ENCODE data around the gene DROSHA.
"Not testable (repeated sequence)": the region's sequence is repeated elsewhere in the genome, so short reads cannot be mapped to it uniquely, and the experiment has no call there.

Gene DROSHA

DNA sequence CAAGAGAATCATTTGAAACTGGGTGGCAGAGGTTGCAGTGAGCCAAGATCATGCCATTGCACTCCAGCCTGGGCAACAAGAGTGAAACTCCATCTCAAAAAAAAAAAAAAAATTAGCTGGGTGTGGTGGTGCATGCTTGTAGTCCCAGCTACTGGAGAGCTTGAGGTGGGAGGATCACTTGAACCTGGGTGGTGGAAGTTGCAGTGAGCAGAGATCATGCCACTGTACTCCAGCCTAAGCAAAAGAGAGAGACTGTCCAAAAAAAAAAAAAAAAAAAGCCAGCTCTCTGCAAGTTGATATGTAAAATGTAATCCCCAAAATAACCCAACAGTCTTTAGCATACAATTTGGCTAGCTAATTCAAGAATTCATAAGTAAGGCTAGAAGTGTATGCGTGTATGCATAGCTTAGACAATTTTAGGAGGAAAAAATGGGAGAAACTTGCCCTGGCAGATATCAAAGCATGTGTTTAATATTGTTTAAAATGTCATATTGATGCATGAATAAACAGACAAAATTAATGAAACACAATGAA is 36.5 kb upstream of the DROSHA start:
- TF ChIP-seq, protein P1, sequence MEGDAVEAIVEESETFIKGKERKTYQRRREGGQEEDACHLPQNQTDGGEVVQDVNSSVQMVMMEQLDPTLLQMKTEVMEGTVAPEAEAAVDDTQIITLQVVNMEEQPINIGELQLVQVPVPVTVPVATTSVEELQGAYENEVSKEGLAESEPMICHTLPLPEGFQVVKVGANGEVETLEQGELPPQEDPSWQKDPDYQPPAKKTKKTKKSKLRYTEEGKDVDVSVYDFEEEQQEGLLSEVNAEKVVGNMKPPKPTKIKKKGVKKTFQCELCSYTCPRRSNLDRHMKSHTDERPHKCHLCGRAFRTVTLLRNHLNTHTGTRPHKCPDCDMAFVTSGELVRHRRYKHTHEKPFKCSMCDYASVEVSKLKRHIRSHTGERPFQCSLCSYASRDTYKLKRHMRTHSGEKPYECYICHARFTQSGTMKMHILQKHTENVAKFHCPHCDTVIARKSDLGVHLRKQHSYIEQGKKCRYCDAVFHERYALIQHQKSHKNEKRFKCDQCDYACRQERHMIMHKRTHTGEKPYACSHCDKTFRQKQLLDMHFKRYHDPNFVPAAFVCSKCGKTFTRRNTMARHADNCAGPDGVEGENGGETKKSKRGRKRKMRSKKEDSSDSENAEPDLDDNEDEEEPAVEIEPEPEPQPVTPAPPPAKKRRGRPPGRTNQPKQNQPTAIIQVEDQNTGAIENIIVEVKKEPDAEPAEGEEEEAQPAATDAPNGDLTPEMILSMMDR (IDR thresholded peaks at IDR 0.05; ENCODE audit: low read depth, low read length, missing control alignments) = no peak
- no peak overlapping the region for H3K4me3 ChIP-seq (replicated peaks; ENCODE audit: low read depth, low read length)
- DNase-seq (ENCODE audit: extremely low read depth, low read depth) = no peak

DNA sequence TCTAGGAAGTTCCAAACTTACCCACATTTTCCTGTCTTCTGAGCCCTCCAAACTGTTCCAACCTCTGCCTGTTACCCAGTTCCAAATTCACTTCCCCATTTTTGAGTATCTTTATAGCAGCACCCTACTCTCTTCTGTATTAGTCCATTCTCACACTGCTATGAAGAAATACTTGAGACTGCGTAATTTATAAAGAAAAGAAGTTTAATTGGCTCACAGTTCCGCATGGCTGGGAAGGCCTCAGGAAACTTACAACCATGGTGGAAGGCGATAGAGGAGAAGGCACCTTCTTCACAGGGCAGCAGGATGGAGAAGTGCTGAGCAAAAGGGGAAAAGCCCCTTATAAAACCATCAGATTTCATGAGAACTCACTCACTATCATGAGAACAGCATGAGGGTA is 34.5 kb upstream of the DROSHA start:
- not testable (repeated sequence) for DNase-seq (ENCODE audit: extremely low read depth, low read depth); H3K4me3 ChIP-seq (replicated peaks; ENCODE audit: low read depth, low read length)

DNA sequence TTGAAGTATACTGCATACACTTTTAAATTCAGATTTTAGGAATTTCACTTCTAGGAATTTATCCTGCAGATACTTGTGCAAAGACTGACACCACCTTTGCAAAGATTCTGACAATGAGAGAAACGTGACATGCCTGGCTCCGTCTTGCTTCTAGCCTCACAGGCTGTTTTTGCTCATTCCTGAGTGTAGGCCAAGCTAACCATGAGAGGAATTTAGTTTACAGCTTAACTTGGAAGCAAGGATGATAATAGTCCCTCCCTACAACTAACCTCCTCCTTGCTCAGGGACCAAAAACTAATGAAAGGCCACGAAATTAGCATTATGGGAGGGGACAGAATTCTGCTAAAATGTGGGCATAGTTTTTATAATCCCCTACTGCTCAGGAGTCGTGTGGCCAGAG is 31.3 kb upstream of the DROSHA start:
- TF ChIP-seq, protein P1 (IDR thresholded peaks at IDR 0.05; ENCODE audit: low read depth, low read length, missing control alignments) = no peak
- no peak overlapping the region for H3K4me3 ChIP-seq (replicated peaks; ENCODE audit: low read depth, low read length)
- DNase-seq (ENCODE audit: extremely low read depth, low read depth) = no peak

DNA sequence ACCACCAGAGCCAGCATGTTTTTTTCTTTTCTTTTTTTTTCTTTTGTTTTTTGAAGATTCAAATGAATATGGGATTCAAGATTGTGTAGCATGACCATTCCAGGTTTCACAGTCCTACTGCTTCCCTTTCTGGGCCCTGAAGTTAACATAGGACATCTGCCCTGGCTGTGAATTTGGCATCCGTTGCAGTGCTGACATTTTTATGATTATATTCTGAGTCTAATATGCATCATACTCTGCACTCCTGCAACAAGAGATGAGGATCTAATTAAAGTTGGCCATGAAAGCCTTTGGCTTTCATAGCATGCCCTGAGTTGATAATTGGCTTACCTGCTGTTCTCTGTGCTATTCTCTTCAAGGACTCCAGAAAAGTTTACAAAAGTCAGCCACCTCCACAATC is 30.1 kb upstream of the DROSHA start:
- no peak overlapping the region for H3K4me3 ChIP-seq (replicated peaks; ENCODE audit: low read depth, low read length)
- no peak for DNase-seq (ENCODE audit: extremely low read depth, low read depth)
- TF ChIP-seq, protein P1 (IDR thresholded peaks at IDR 0.05; ENCODE audit: low read depth, low read length, missing control alignments) = no peak

DNA sequence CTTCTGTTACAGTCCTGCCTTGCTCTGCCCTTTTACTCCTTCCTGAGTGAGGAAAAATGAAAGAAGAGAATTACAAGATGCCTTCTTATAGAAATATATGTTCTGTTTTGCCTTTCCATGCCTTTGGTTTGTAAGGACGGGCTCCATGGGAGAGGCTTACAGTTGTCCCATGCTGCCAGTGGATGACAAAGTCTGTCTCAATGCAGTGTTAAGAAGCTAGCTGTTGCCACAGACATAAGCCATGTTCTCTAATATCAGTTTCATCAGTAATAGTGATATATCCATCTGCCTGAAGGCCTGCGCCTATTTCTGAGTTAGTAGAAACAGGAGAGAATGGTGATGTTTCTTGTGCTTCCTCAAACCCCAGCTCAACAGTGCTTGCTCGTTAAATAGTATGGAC is 28.0 kb upstream of the DROSHA start:
- no peak for DNase-seq (ENCODE audit: extremely low read depth, low read depth)
- H3K4me3 ChIP-seq (replicated peaks; ENCODE audit: low read depth, low read length) = no peak overlapping the region
- TF ChIP-seq, protein P1 (IDR thresholded peaks at IDR 0.05; ENCODE audit: low read depth, low read length, missing control alignments) = no peak

DNA sequence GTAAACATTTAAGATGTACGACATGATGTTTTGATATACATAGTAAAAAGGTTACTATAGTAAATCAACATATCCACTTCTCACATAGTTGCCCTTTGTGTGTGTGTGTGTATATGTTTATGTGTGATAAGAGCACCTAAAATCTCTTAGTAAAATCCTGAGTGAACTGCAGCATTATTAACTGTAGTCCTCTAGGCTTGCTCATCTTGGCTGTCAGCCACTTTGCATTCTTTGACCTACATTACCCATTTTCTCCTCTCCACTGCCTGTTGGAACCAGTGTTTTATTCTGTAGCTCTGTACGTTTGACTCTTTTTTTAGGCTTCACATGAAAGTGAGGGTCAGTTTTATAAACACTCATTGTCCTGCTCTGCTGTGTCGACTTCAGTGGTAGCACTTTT is 24.6 kb upstream of the DROSHA start:
- DNase-seq (ENCODE audit: extremely low read depth, low read depth) = no peak
- no peak overlapping the region for H3K4me3 ChIP-seq (replicated peaks; ENCODE audit: low read depth, low read length)
- TF ChIP-seq, protein P1 (IDR thresholded peaks at IDR 0.05; ENCODE audit: low read depth, low read length, missing control alignments) = no peak

DNA sequence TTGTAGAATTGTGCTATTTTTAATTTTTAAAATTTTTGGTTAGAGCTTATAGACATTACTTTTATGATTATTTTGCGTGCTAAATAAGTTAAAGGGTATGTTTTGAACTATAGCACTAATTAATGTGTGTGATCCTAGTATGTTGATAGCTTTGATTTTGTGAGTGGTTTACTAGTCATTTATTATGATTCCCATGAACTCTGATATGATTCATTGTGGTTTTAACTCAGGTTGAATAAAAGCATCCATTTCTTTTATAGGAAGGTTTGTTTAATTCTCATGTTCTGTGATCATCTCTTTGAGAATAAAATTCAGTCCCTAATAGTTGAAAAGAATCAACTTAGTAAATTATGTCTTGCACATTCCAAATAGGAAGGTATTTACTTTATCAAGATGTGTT is 22.7 kb upstream of the DROSHA start:
- TF ChIP-seq, protein P1 (IDR thresholded peaks at IDR 0.05; ENCODE audit: low read depth, low read length, missing control alignments) = no peak
- DNase-seq (ENCODE audit: extremely low read depth, low read depth) = no peak
- no peak overlapping the region for H3K4me3 ChIP-seq (replicated peaks; ENCODE audit: low read depth, low read length)

Measured in HFF-Myc (cell line).